Activated naive CD4-positive, alpha-beta T cell treated with anti-CD3 and anti-CD28 coated beads, Interleukin-2, amount 50 U/mL, for 16 hours (primary cell): ENCODE measurements around the gene ZNF433.
"Not testable (repeated sequence)": the region's sequence is repeated elsewhere in the genome, so short reads cannot be mapped to it uniquely, and the experiment has no call there.

Experiments
- DNase-seq: peaks from one replicate; pipeline ENCODE4 v3.0.0-alpha.2; 2020

Gene ZNF433

GRCh38 chr19:12035220-12036172, at the start of gene ZNF433:
Gene ZNF433 (minus strand): TSS chr19:12035679. CDS start chr19:12035539, 140 bp downstream.
- DNase-seq = peak; percentile 84

GRCh38 chr19:12083336-12083735, 47.9 kb upstream of the ZNF433 start:
- DNase-seq = not testable (repeated sequence)

- DNase-seq = no peak
Observed at GRCh38 chr19:12077375-12077774, 41.9 kb upstream of the ZNF433 start.

GRCh38 chr19:12076331-12076730, 40.9 kb upstream of the ZNF433 start:
- DNase-seq = not testable (repeated sequence)

GRCh38 chr19:12075538-12076139, 40.2 kb upstream of the ZNF433 start:
- no peak for DNase-seq

- peak; percentile 81 for DNase-seq
Observed at GRCh38 chr19:12064590-12065538, 29.4 kb upstream of the ZNF433 start, which contains the start of gene ZNF844. Gene ZNF844 (plus strand): TSS chr19:12064731. CDS start chr19:12064874, 143 bp downstream.

- DNase-seq = no peak
Observed at GRCh38 chr19:12055784-12056183, 20.3 kb upstream of the ZNF433 start.

- DNase-seq = peak; percentile 65
Observed at GRCh38 chr19:12052497-12053169, 17.2 kb upstream of the ZNF433 start, which contains the start of gene ZNF878. Gene ZNF878 (minus strand): TSS chr19:12052961. CDS start chr19:12052801, 160 bp downstream.

GRCh38 chr19:12052091-12052496, 16.6 kb upstream of the ZNF433 start:
- DNase-seq = no peak

- no peak for DNase-seq
Observed at GRCh38 chr19:12047868-12048267, 12.4 kb upstream of the ZNF433 start.

- no peak for DNase-seq
Observed at GRCh38 chr19:12043752-12044422, 8.4 kb upstream of the ZNF433 start.

GRCh38 chr19:12042893-12043292, 7.4 kb upstream of the ZNF433 start:
- no peak for DNase-seq

- no peak for DNase-seq
Observed at GRCh38 chr19:12034620-12035019, 859 bp downstream of the ZNF433 start.

- DNase-seq = no peak
Observed at GRCh38 chr19:12034198-12034597, 1.3 kb downstream of the ZNF433 start.

GRCh38 chr19:12015753-12016116, 19.7 kb downstream of the ZNF433 start:
- no peak for DNase-seq

- no peak for DNase-seq
Observed at GRCh38 chr19:12015015-12015752, 20.3 kb downstream of the ZNF433 start.

GRCh38 chr19:12000152-12000981, 35.1 kb downstream of the ZNF433 start:
- DNase-seq = peak; percentile 23

GRCh38 chr19:11995174-11995573, 40.3 kb downstream of the ZNF433 start:
- no peak for DNase-seq

- not testable (repeated sequence) for DNase-seq
Observed at GRCh38 chr19:11991921-11992320, 43.6 kb downstream of the ZNF433 start.

- no peak for DNase-seq
Observed at GRCh38 chr19:11989112-11989456, 46.4 kb downstream of the ZNF433 start.
